Thyroid gland (tissue), 4 donors: Measurements from ENCODE around the gene TRABD2A.

Source experiments
- CTCF ChIP-seq, 6 experiments: fragments of 200-600 bp in 3 of 6; fragments of 450-650 bp in 3 of 6; sonication (generic) in 3 of 6; IDR thresholded peaks; one replicate each; pipeline ENCODE4 v1.5.1; 2016 to 2019; ENCODE audit warnings: antibody characterized with exemption in 6 of 6, mild to moderate bottlenecking in 2 of 6, inconsistent platforms in 1 of 6, moderate library complexity in 1 of 6
- POLR2A ChIP-seq, 2 donors: fragments of 450-650 bp; IDR thresholded peaks; one replicate each; pipeline ENCODE4 v1.6.1; 2017; ENCODE audit warnings: antibody characterized with exemption in 2 of 2, mild to moderate bottlenecking in 2 of 2, moderate library complexity in 1 of 2

DNA sequence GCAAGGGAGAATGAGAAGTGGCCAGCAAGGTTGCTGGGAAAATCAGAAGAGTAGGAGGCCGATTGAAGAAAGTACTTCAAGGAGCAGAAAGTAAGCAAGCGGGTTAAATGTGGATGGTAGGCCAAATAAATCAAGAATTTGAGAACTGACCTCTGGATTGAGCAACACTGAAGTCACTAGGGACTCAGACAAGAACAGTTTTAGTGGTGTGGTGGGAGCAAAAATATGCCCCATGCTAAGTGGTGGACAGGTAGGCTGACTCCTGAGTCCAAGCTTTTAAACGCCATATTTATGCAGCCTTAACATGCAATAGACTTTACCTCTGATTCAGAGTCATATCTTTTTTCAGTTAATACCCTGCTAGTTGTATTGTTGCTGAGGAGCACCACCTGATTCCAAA is 4.5 kb downstream of the TRABD2A start:
- TF ChIP-seq POLR2A (IDR thresholded peaks at IDR 0.05): no peak
- no peak for TF ChIP-seq CTCF (IDR thresholded peaks at IDR 0.05)
